IPS-18a (cell line): ENCODE results near the gene TDRD10.

Experiments
- H3K27ac ChIP-seq: one replicate; pipeline ENCODE4 v1.5.1; 2013; ENCODE audit warnings: low read length
- H3K27me3 ChIP-seq: one replicate; pipeline ENCODE4 v1.6.1; 2013; ENCODE audit warnings: mild to moderate bottlenecking, low read length; ENCODE audit not compliant: control insufficient read depth, insufficient read depth
- H3K36me3 ChIP-seq: one replicate; pipeline ENCODE4 v1.6.1; 2013; ENCODE audit warnings: low read depth, low read length; ENCODE audit not compliant: control insufficient read depth
- H3K4me1 ChIP-seq: one replicate; pipeline ENCODE4 v1.6.1; 2013; ENCODE audit warnings: low read depth, low read length; ENCODE audit not compliant: control insufficient read depth
- H3K4me3 ChIP-seq: one replicate; pipeline ENCODE4 v1.5.1; 2013; ENCODE audit warnings: low read length
- H3K9ac ChIP-seq: one replicate; pipeline ENCODE4 v1.6.1; 2013; ENCODE audit warnings: mild to moderate bottlenecking, low read length, moderate library complexity
- H3K9me3 ChIP-seq: one replicate; pipeline ENCODE4 v1.6.1; 2013; ENCODE audit warnings: low read depth, low read length; ENCODE audit not compliant: control insufficient read depth

TDRD10 gene

DNA sequence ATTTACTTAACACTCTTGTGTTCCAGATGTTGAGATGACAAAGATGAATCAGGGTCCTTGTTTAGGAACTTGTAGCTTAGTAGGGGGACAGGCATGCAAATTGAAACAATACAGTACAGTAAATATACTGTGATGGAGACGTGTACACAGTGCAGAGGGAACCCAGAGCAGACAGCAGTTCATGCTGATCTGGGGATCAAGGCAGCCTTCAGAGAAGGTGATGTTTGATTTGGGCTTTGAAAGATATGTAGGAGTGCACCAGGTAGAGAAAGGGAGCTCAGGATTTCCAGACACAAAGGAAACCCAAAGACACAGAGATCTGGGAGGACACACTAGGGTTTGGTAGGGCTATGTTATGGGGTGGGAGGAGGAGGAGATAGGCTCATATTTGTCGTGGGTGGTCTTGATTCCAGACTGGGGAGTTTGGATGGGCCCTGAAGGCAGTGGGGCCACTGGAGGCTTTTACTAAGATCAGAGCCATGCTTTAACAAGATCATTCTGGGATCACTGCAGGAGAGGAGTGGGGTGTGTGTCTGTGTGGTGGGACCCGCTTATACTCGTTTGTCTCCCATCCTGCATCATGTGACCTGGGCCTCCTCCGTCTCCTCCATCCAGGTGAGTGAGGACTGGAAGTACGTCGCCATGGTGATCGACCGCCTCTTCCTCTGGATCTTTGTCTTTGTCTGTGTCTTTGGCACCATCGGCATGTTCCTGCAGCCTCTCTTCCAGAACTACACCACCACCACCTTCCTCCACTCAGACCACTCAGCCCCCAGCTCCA is 73.3 kb downstream of the TDRD10 start:
- no peak overlapping the region for H3K4me3 ChIP-seq
- peaks cover 25% of the 10 kb centered on the region for H3K36me3 ChIP-seq
- H3K9me3 ChIP-seq, result no peaks in the 10 kb centered on the region
- H3K27ac ChIP-seq, result no peak overlapping the region
- peaks cover 4% of the 10 kb centered on the region for H3K4me1 ChIP-seq
- H3K9ac ChIP-seq, result no peak overlapping the region
- no peaks in the 10 kb centered on the region for H3K27me3 ChIP-seq

DNA sequence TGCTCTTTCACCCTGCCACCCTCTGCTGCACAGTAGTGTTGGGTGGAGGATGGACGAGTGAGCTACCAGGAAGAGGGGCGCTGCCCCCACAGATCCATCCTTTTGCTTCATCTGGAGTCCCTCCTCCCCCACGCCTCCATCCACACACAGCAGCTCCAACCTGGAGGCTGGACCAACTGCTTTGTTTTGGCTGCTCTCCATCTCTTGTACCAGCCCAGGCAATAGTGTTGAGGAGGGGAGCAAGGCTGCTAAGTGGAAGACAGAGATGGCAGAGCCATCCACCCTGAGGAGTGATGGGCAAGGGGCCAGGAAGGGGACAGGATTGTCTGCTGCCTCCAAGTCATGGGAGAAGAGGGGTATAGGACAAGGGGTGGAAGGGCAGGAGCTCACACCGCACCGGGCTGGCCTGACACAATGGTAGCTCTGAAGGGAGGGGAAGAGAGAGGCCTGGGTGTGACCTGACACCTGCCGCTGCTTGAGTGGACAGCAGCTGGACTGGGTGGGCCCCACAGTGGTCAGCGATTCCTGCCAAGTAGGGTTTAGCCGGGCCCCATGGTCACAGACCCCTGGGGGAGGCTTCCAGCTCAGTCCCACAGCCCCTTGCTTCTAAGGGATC is 74.0 kb downstream of the TDRD10 start:
- peaks cover 31% of the 10 kb centered on the region for H3K36me3 ChIP-seq
- H3K4me1 ChIP-seq, result peaks cover 4% of the 10 kb centered on the region
- H3K9me3 ChIP-seq, result no peaks in the 10 kb centered on the region
- no peak overlapping the region for H3K4me3 ChIP-seq
- no peaks in the 10 kb centered on the region for H3K27me3 ChIP-seq
- no peak overlapping the region for H3K9ac ChIP-seq
- H3K27ac ChIP-seq, result no peak overlapping the region

DNA sequence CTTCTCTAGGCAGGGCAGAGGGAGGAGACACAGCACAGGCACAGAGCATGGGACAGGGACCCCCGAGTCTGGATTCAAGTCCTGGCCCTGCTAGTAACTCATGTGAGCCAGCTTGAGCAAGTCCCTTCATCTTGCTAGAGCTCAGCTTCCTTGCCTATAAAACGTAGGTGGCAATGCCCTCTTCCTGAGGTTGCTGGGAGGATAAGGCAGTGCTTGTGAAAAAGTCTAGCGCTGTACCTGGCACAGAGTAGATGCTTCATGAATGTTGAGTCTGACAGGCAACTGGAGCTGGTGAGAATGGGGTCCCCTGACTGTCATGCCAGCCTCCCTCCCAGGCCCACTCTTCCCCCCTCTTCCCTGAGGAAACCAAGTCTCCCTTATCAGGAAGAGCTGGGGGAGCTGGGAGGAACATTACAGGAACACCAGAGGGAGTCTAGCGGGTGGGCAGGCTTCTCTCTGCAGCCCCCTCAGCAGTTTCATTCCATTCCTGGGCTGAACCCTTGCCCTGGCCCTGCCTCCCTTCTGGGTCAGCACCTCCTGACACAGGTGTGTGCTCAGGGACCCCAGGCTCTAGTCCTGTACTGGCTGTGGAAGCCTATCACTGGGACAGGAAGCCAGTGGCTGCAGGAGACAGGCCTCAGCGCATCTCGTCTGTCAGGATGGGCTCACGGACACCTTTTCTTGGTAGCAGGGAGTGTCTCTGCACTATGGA is 75.5 kb downstream of the TDRD10 start:
- Histone ChIP-seq H3K27ac (no peak overlapping the region), H3K9ac (no peak overlapping the region), H3K36me3 (peaks cover 43% of the 10 kb centered on the region)

DNA sequence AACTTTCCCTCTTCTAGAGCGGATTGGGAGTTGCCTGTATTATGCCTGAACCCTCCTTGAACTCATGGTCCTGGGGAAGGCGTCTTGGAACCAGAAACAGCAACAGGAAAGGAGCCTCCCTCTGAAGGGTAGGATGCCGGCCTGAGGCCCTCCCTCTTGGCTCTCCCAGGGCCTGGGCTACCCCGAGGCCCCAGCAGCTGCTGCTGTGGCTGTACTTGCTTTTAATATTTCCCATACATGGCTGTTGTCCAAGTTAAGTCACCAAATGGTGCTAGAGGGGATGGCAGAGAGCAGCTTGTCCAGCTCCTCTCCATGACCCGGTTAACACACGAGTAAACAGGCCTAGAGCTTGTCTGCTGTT is 76.0 kb downstream of the TDRD10 start:
- no peak overlapping the region for H3K27ac ChIP-seq
- no peak overlapping the region for H3K4me3 ChIP-seq
- no peak overlapping the region for H3K9ac ChIP-seq
- H3K9me3 ChIP-seq, result no peaks in the 10 kb centered on the region
- peaks cover under 1% of the 10 kb centered on the region for H3K4me1 ChIP-seq
- no peaks in the 10 kb centered on the region for H3K27me3 ChIP-seq
- H3K36me3 ChIP-seq, result peaks cover 49% of the 10 kb centered on the region

More for the DNA sequence above, 75.5 kb downstream of the TDRD10 start:
- Histone ChIP-seq H3K27me3 (no peaks in the 10 kb centered on the region), H3K9me3 (no peaks in the 10 kb centered on the region), H3K4me1 (peaks cover 4% of the 10 kb centered on the region), H3K4me3 (no peak overlapping the region)

DNA sequence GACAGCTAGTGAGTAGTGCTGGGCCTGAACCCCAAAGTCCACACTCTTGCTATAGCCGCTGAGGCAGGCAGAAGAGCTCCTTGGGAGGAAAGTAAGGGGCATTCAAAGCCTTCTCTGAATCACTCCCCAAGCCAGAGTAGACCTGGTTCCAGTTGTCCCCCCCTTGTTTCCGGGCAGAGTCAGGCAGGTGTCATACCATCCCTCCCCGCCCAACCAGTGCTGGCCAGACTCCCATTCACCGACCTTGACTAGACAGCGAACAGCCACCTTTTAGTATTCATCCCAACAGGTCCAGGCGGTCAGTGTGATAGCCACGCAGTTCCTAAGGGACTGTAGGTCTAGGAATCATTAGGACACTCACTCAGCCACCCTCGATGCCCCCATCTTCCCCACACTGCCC is 77.4 kb downstream of the TDRD10 start:
- Histone ChIP-seq H3K9me3 (no peaks in the 10 kb centered on the region), H3K4me1 (no peaks in the 10 kb centered on the region), H3K27ac (no peak overlapping the region), H3K4me3 (no peak overlapping the region), H3K9ac (no peak overlapping the region), H3K36me3 (peaks cover 62% of the 10 kb centered on the region), H3K27me3 (no peaks in the 10 kb centered on the region)

DNA sequence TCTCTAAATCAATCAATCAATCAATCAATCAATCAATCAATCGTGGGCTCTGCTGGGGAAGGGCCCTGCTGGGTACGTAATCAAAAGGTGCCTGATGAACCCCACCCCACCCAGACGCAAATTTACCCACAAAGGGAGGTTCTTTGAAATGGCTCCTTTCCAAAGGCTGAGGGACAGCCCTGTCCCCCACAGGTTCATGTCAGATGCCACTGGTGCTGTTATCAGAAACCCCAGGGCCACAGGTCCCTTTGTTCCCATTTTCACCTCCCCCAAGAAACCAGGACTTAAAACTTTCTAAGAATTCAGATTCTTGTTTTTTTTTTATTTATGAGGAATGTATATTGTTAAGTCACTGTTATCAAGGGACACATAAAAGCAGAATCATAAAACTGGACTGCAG is 79.7 kb downstream of the TDRD10 start:
- Histone ChIP-seq H3K36me3 (peaks cover 86% of the 10 kb centered on the region), H3K9ac (no peak overlapping the region), H3K4me1 (no peaks in the 10 kb centered on the region), H3K4me3 (no peak overlapping the region), H3K27ac (no peak overlapping the region), H3K9me3 (no peaks in the 10 kb centered on the region), H3K27me3 (no peaks in the 10 kb centered on the region)

DNA sequence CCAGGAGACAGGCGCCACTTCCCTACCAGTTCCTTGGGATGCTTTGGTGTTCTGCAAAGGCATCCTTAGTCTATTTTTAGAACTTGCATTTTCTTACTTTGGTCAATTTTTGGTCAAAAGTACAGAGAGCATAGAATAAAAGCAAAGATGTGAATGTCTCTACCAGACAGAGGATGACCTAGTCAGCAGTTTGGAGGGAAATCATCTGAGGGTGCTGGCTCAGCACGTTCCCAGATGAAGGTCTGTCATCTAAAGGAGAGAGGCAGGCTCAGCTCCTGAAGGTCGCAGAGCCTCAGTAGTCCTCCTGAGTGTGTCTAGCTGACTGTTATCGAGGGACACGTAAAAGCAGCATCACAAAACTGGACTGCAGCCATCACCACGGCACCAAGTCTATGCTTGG is 80.9 kb downstream of the TDRD10 start:
- H3K9me3 ChIP-seq, result no peaks in the 10 kb centered on the region
- no peaks in the 10 kb centered on the region for H3K27me3 ChIP-seq
- H3K27ac ChIP-seq, result no peak overlapping the region
- no peak overlapping the region for H3K4me3 ChIP-seq
- no peak overlapping the region for H3K9ac ChIP-seq
- H3K4me1 ChIP-seq, result no peaks in the 10 kb centered on the region
- H3K36me3 ChIP-seq, result peaks cover 97% of the 10 kb centered on the region

DNA sequence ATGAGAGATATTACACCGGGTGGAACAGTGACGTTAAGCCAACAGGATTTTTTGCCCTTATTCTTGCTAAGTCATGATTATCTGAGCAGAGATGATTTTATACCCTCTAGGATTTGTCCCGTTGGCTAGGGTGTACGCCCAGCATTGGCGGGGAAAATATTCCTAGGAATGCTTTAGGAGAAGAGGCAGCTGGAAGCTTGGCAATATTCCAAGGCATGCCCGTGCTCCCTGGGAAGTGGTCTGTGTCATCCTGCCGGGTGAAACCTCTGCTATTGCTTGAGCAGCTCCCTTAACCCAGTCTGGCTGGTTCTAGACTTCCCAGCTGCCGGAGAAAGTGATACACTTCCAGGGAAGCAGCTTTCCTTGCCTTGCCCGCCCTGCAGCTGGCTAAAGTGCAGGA is 81.8 kb downstream of the TDRD10 start:
- H3K9ac ChIP-seq, result no peak overlapping the region
- no peaks in the 10 kb centered on the region for H3K27me3 ChIP-seq
- H3K36me3 ChIP-seq, result peaks cover 97% of the 10 kb centered on the region
- H3K9me3 ChIP-seq, result no peaks in the 10 kb centered on the region
- no peak overlapping the region for H3K27ac ChIP-seq
- H3K4me1 ChIP-seq, result no peaks in the 10 kb centered on the region
- H3K4me3 ChIP-seq, result no peak overlapping the region

DNA sequence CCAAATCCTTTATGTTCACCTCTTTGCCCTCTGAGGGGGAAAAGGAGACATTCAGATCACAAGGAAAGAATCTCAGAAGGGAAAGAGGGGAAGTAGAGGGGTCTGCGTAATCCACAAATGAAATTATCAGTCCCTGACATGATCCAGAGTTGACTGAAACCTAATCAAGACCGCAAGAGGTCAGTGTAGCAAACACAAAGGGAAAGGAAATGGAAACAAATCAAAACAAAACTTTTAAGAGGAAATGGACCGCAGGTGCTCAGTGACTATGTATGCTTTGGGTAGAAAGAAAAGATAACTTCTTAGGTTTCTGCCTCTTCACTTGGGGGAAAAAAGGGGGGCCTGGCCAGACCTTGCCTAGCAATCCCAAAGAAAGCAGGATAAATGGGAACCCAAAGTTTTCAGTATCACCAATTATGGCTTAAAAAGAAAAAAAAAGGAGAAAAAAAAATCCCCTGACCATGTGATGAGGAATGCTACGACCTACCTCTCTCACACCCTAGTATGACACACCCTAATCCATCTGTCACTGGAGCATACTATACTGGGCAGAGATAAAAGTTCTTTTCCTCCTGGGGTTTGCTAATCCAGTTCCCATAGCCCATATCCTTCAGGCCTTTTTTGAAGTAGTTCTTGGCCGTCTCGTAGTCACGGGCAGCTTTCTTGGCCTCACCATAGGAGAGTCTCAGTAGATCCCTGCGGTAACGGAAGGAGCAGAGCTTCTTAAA is 82.4 kb downstream of the TDRD10 start:
- no peaks in the 10 kb centered on the region for H3K9me3 ChIP-seq
- no peak overlapping the region for H3K4me3 ChIP-seq
- H3K27me3 ChIP-seq, result no peaks in the 10 kb centered on the region
- H3K27ac ChIP-seq, result no peak overlapping the region
- H3K9ac ChIP-seq, result no peak overlapping the region
- H3K4me1 ChIP-seq, result no peaks in the 10 kb centered on the region
- peaks cover 97% of the 10 kb centered on the region for H3K36me3 ChIP-seq

DNA sequence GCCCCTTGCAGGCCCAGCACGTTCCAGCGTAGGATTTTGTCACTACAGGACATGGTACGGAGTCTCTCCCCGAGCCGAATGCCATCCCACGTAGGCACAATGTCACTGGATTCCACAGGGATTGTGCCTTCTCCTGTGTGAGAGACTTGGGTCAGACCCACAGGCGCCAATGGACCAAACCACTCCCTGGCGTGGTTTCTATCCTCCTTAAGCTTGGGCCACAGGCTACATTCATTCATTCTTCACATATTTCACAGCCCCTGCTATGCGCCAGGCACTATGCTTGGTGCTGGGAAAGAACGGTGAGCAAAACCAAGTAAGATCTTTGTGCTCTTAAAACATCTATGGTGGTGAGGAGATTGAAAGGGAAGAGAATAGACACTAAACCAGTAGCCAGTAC is 84.2 kb downstream of the TDRD10 start:
- Histone ChIP-seq H3K36me3 (peaks cover 97% of the 10 kb centered on the region), H3K4me1 (no peaks in the 10 kb centered on the region), H3K9ac (no peak overlapping the region), H3K9me3 (no peaks in the 10 kb centered on the region), H3K4me3 (no peak overlapping the region), H3K27ac (no peak overlapping the region), H3K27me3 (no peaks in the 10 kb centered on the region)

DNA sequence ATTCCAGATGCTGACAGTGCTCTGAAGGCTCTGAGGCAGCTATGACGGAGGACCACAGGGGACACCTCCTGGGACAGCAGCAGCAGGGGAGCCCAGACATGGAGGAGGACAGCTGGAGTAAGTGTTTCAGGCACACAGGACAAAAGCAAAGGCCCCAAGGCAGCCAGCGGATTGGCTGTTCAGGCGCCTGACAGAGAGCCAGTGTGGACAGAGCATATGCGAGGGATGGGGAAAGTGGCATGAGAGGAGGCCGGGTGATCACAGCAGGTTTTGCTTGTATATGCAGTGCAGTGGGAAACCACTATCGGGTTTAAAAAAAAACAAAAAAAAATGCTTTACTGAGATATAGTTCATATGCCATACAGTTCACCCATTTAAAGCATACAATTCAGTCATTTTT is 84.6 kb downstream of the TDRD10 start:
- Histone ChIP-seq H3K4me1 (no peaks in the 10 kb centered on the region), H3K36me3 (peaks cover 99% of the 10 kb centered on the region), H3K27ac (no peak overlapping the region), H3K9me3 (no peaks in the 10 kb centered on the region), H3K9ac (no peak overlapping the region), H3K27me3 (no peaks in the 10 kb centered on the region), H3K4me3 (no peak overlapping the region)
